RCC 7860 (cell line): ENCODE data around the gene BCL2L2.
"Not testable (repeated sequence)": the region's sequence is repeated elsewhere in the genome, so short reads cannot be mapped to it uniquely, and the experiment has no call there.

ENCODE experiments used
- DNase-seq: peaks from one replicate; pipeline ENCODE4 v3.0.0-alpha.2; 2015; ENCODE audit warnings: low spot score
- FAIRE-seq: peaks from 2 replicates; lab custom pipeline; 2012; peaks lifted over from hg19 to GRCh38; lab: Jason Lieb, UNC

The BCL2L2 gene

GRCh38 chr14:23306412-23307145 lies at the start of gene BCL2L2:
BCL2L2 (plus strand) TSS chr14:23306833; CDS start chr14:23307768, 935 bp downstream.
- DNase-seq (peak; percentile 39), FAIRE-seq (no peak)

- no peak for DNase-seq
- FAIRE-seq, result no peak
Measured at GRCh38 chr14:23258256-23258655, 48.4 kb upstream of the BCL2L2 start.

- FAIRE-seq, result no peak
- no peak for DNase-seq
Measured at GRCh38 chr14:23259426-23259825, 47.2 kb upstream of the BCL2L2 start.

GRCh38 chr14:23260849-23261248 lies 45.8 kb upstream of the BCL2L2 start:
- not testable (repeated sequence) for FAIRE-seq, DNase-seq

- no peak for DNase-seq
- FAIRE-seq, result no peak
Measured at GRCh38 chr14:23269193-23269592, 37.4 kb upstream of the BCL2L2 start.

GRCh38 chr14:23275412-23275811 lies 31.2 kb upstream of the BCL2L2 start:
- FAIRE-seq, result no peak
- DNase-seq, result no peak

GRCh38 chr14:23277189-23277588 lies 29.4 kb upstream of the BCL2L2 start:
- FAIRE-seq, result no peak
- no peak for DNase-seq

GRCh38 chr14:23277928-23278327 lies 28.7 kb upstream of the BCL2L2 start:
- not testable (repeated sequence) for FAIRE-seq, DNase-seq

- DNase-seq, result no peak
- no peak for FAIRE-seq
Measured at GRCh38 chr14:23281247-23281646, 25.4 kb upstream of the BCL2L2 start.

- FAIRE-seq (no peak), DNase-seq (no peak)
Measured at GRCh38 chr14:23284654-23285529, 21.7 kb upstream of the BCL2L2 start.

- FAIRE-seq, result no peak
Measured at GRCh38 chr14:23285530-23286019, 21.1 kb upstream of the BCL2L2 start.

GRCh38 chr14:23286020-23286901 lies 20.4 kb upstream of the BCL2L2 start, which contains the start of gene HOMEZ:
HOMEZ (minus strand) TSS chr14:23286132; CDS start chr14:23285952, 180 bp downstream.
- DNase-seq, result peak; percentile 87
- peak; percentile 58 for FAIRE-seq

More at GRCh38 chr14:23285530-23286019, 21.1 kb upstream of the BCL2L2 start:
- no peak for DNase-seq

- no peak for FAIRE-seq
- no peak for DNase-seq
Measured at GRCh38 chr14:23286902-23287479, 19.6 kb upstream of the BCL2L2 start.

- no peak for FAIRE-seq
- DNase-seq, result peak; percentile 5
Measured at GRCh38 chr14:23294734-23295561, 11.7 kb upstream of the BCL2L2 start.

- DNase-seq (no peak), FAIRE-seq (no peak)
Measured at GRCh38 chr14:23296012-23296777, 10.4 kb upstream of the BCL2L2 start.

GRCh38 chr14:23297096-23297495 lies 9.5 kb upstream of the BCL2L2 start:
- no peak for DNase-seq
- FAIRE-seq, result no peak

- no peak for FAIRE-seq
- DNase-seq, result no peak
Measured at GRCh38 chr14:23297611-23298277, 8.9 kb upstream of the BCL2L2 start.
